WTC11 (cell line): ENCODE results near the gene TFDP3. TPM values are rescaled to one million over a fixed set of nuclear protein-coding genes. Genes with fewer than 3 reads are reported as not detected.

Source experiments
- ATAC-seq: fragments of 200-7000 bp; cut with Tn5 transposase; 2 replicates; pipeline ENCODE4 v1.10.0; 2021; ENCODE audit warnings: mild to moderate bottlenecking, moderate library complexity
- CTCF ChIA-PET: fragments of 300-600 bp; sonication (Branson Sonifier 250); formaldehyde crosslinking; loops from one replicate; lab custom pipeline; 2021; ENCODE audit warnings: antibody characterized with exemption; lab: Charles Lee
- POLR2A ChIA-PET: fragments of 350-600 bp; sonication (Branson Sonifier 250); formaldehyde crosslinking; loops from one replicate; lab custom pipeline; 2021; ENCODE audit warnings: antibody characterized with exemption; lab: Charles Lee
- DNase-seq: peaks from one replicate; pipeline ENCODE4 v3.0.0; 2021; ENCODE audit warnings: low spot score
- H3K27ac Mint-ChIP-seq: 2 replicates; pipeline ENCODE4 v1.8.0; 2021; ENCODE audit warnings: mixed read lengths
- H3K27me3 Mint-ChIP-seq: 2 replicates; pipeline ENCODE4 v1.8.0; 2021; ENCODE audit warnings: low read depth, mild to moderate bottlenecking, moderate library complexity, mixed read lengths
- H3K36me3 Mint-ChIP-seq: 2 replicates; pipeline ENCODE4 v1.8.0; 2021; ENCODE audit warnings: mixed read lengths
- H3K4me1 Mint-ChIP-seq: 2 replicates; pipeline ENCODE4 v1.8.0; 2022; ENCODE audit warnings: mixed read lengths
- H3K4me3 Mint-ChIP-seq: 2 replicates; pipeline ENCODE4 v1.8.0; 2021; ENCODE audit warnings: mild to moderate bottlenecking, moderate library complexity, mixed read lengths
- H3K9me3 Mint-ChIP-seq: 2 replicates; pipeline ENCODE4 v1.8.0; 2021; ENCODE audit warnings: mixed read lengths
- CTCF ChIP-seq: fragments of 200-600 bp; IDR thresholded peaks from 2 replicates; pipeline ENCODE4 v1.8.0; 2022; ENCODE audit warnings: antibody characterized with exemption
- FOXP4 ChIP-seq: sonication (generic); formaldehyde crosslinking; IDR thresholded peaks from 2 replicates; pipeline ENCODE4 v1.8.0; 2022; ENCODE audit warnings: mild to moderate bottlenecking, missing genetic modification reagents
- HMGA2 ChIP-seq: fragments of 250-450 bp; sonication (Bioruptor Pico); IDR thresholded peaks from 2 replicates; pipeline ENCODE4 v1.4.0; 2021; ENCODE audit warnings: mild to moderate bottlenecking, moderate library complexity
- IRF1 ChIP-seq: sonication (generic); formaldehyde crosslinking; IDR thresholded peaks from 2 replicates; pipeline ENCODE4 v1.8.0; 2023; ENCODE audit warnings: missing genetic modification reagents
- IRF2 ChIP-seq: sonication (generic); formaldehyde crosslinking; IDR thresholded peaks from 2 replicates; pipeline ENCODE4 v1.8.0; 2022; ENCODE audit warnings: low read depth, missing genetic modification reagents, borderline replicate concordance
- JAZF1 ChIP-seq: fragments of 250-450 bp; sonication (Bioruptor Pico); IDR thresholded peaks from 2 replicates; pipeline ENCODE4 v1.9.0; 2021; ENCODE audit warnings: moderate library complexity, mild to moderate bottlenecking, inconsistent platforms
- MAX ChIP-seq: sonication (generic); formaldehyde crosslinking; IDR thresholded peaks from 2 replicates; pipeline ENCODE4 v1.8.0; 2022; ENCODE audit warnings: mild to moderate bottlenecking, missing genetic modification reagents
- MXD4 ChIP-seq: fragments of 250-450 bp; sonication (Bioruptor Pico); IDR thresholded peaks from 2 replicates; pipeline ENCODE4 v1.8.0; 2021; ENCODE audit warnings: mild to moderate bottlenecking, moderate library complexity, borderline replicate concordance
- NFYB ChIP-seq: sonication (generic); formaldehyde crosslinking; conservative IDR thresholded peaks from 2 replicates; pipeline ENCODE4 v1.8.0; 2022; ENCODE audit warnings: low read depth, missing genetic modification reagents
- PRDM15 ChIP-seq: sonication (generic); formaldehyde crosslinking; IDR thresholded peaks from 2 replicates; pipeline ENCODE4 v1.8.0; 2022; ENCODE audit warnings: missing genetic modification reagents
- SP1 ChIP-seq: sonication (generic); formaldehyde crosslinking; conservative IDR thresholded peaks from 2 replicates; pipeline ENCODE4 v1.8.1; 2022; ENCODE audit warnings: missing genetic modification reagents
- ZNF263 ChIP-seq: sonication (generic); formaldehyde crosslinking; IDR thresholded peaks from 2 replicates; pipeline ENCODE4 v1.8.1; 2022; ENCODE audit warnings: low read depth, mild to moderate bottlenecking, moderate library complexity, missing genetic modification reagents
- ZNF671 ChIP-seq: fragments of 250-450 bp; sonication (Bioruptor Pico); IDR thresholded peaks from 2 replicates; pipeline ENCODE4 v1.8.0; 2021; ENCODE audit warnings: mild to moderate bottlenecking
- total RNA-seq: library from RNA; stranded (reverse); gene quantifications from 3 replicates; pipeline ENCODE4 v1.2.3, GENCODE V29; 2021
- TF ChIP-seq, protein P1 (sequence below): fragments of 250-450 bp; sonication (Bioruptor Pico); IDR thresholded peaks from 2 replicates; pipeline ENCODE4 v2.1.2; 2022; ENCODE audit warnings: mild to moderate bottlenecking, moderate library complexity
- TF ChIP-seq, protein P2 (sequence below): fragments of 250-450 bp; sonication (Bioruptor Pico); IDR thresholded peaks from 2 replicates; pipeline ENCODE4 v1.8.0; 2021; ENCODE audit warnings: mild to moderate bottlenecking

The TFDP3 gene
- total RNA-seq, 1 experiment from 2014 or later, result not detected

GRCh38 chrX:133175162-133175561 lies 43.0 kb downstream of the TFDP3 start:
- H3K4me3 Mint-ChIP-seq, result no peak overlapping the region
- TF ChIP-seq IRF2 (no peak), FOXP4 (CRISPR knock-in tag) (no peak), MXD4 (CRISPR knock-in tag) (no peak), ZNF263 (CRISPR knock-in tag) (no peak), NFYB (CRISPR knock-in tag) (no peak), HMGA2 (CRISPR knock-in tag) (no peak), JAZF1 (no peak), MAX (no peak), ZNF671 (CRISPR knock-in tag) (no peak), CTCF (no peak), IRF1 (CRISPR knock-in tag) (no peak), SP1 (CRISPR knock-in tag) (no peak), PRDM15 (CRISPR knock-in tag) (no peak)
- TF ChIP-seq, protein P1, sequence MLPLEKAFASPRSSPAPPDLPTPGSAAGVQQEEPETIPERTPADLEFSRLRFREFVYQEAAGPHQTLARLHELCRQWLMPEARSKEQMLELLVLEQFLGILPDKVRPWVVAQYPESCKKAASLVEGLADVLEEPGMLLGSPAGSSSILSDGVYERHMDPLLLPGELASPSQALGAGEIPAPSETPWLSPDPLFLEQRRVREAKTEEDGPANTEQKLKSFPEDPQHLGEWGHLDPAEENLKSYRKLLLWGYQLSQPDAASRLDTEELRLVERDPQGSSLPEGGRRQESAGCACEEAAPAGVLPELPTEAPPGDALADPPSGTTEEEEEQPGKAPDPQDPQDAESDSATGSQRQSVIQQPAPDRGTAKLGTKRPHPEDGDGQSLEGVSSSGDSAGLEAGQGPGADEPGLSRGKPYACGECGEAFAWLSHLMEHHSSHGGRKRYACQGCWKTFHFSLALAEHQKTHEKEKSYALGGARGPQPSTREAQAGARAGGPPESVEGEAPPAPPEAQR (CRISPR knock-in tag), result no peak
- TF ChIP-seq, protein P2, sequence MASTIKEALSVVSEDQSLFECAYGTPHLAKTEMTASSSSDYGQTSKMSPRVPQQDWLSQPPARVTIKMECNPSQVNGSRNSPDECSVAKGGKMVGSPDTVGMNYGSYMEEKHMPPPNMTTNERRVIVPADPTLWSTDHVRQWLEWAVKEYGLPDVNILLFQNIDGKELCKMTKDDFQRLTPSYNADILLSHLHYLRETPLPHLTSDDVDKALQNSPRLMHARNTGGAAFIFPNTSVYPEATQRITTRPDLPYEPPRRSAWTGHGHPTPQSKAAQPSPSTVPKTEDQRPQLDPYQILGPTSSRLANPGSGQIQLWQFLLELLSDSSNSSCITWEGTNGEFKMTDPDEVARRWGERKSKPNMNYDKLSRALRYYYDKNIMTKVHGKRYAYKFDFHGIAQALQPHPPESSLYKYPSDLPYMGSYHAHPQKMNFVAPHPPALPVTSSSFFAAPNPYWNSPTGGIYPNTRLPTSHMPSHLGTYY (CRISPR knock-in tag), result no peak
- TF ChIP-seq, all 79 proteins: peak for 0
- DNase-seq, result no peak
- ChIA-PET CTCF (interaction anchor here (1.6 kb wide), 1 partner anchor 129 kb away, joined by 5 read pairs; no protein-coding TSS in a partner anchor), POLR2A (no interaction called here)
- Mint-ChIP-seq H3K36me3 (no peaks in the 10 kb centered on the region), H3K4me1 (peaks cover 28% of the 10 kb centered on the region), H3K27ac (no peak overlapping the region), H3K27me3 (no peaks in the 10 kb centered on the region), H3K9me3 (no peaks in the 10 kb centered on the region)
- ATAC-seq, result no peak
